DND-41 (cell line): ENCODE measurements around the gene RBL2.
"Not testable (repeated sequence)": the region's sequence is repeated elsewhere in the genome, so short reads cannot be mapped to it uniquely, and the experiment has no call there.

ENCODE experiments used
- CTCF ChIP-seq: IDR thresholded peaks from 2 replicates; pipeline ENCODE4 v1.5.1; 2012; ENCODE audit warnings: borderline replicate concordance, low read length, moderate library complexity, mild to moderate bottlenecking; ENCODE audit not compliant: poor library complexity, severe bottlenecking; ENCODE audit errors: extremely low read depth
- EZH2 ChIP-seq: IDR thresholded peaks from 3 replicates; pipeline ENCODE4 v1.6.1; 2012; ENCODE audit warnings: borderline replicate concordance, low read depth, mild to moderate bottlenecking, moderate library complexity, low read length, inconsistent platforms; ENCODE audit not compliant: severe bottlenecking

- TF ChIP-seq CTCF, EZH2: not testable (repeated sequence)
Observed at GRCh38 chr16:53384610-53385009, 49.7 kb upstream of the RBL2 start.
